Measurements from ENCODE around the gene NFE2L2. TPM values are rescaled to one million over a fixed set of nuclear protein-coding genes. Genes with fewer than 3 reads are reported as not detected.

NFE2L2 gene
- total RNA-seq, 4 donors from 2014 or later: 33.0 to 93.3 (median 59.1) TPM

GRCh38 chr2:177254433-177255226 is 9.9 kb downstream of the NFE2L2 start:
- intact Hi-C loops (cut with DNase I; ENCODE audit: low total_unique reads) (no loop called here), in situ Hi-C loops (cut with MboI; ENCODE audit: low sequenced_read_pairs in 4 of 4) (no loop called here)
- Histone ChIP-seq H3K4me3 (peak overlapping the region in 1 of 4 donors; percentile 3), H3K36me3 (no peaks in the 10 kb centered on the region), H3K4me1 (peaks cover 98 to 99% of the 10 kb centered on the region in 2 donors), H3K27me3 (no peaks in the 10 kb centered on the region), H3K27ac (peak overlapping the region; percentile 82 to 87 (median 82)), H3K9me3 (no peaks in the 10 kb centered on the region)
- DNase-seq (no peak), ATAC-seq (no peak)
- TF ChIP-seq CTCF (IDR thresholded peaks at IDR 0.05 in 4 of 5, conservative IDR thresholded peaks at IDR 0.05 in 1 of 5) (peak in 4 of 5 experiments; percentile 4 to 42 (median 26)), POLR2A (IDR thresholded peaks at IDR 0.05) (no peak)

- ATAC-seq (no peak), DNase-seq (no peak)
- no peak for TF ChIP-seq CTCF (IDR thresholded peaks at IDR 0.05 in 4 of 5, conservative IDR thresholded peaks at IDR 0.05 in 1 of 5)
- no peak for TF ChIP-seq POLR2A (IDR thresholded peaks at IDR 0.05)
- Histone ChIP-seq H3K27me3 (no peaks in the 10 kb centered on the region), H3K27ac (peak overlapping the region; percentile 82 to 87 (median 82)), H3K9me3 (no peaks in the 10 kb centered on the region), H3K4me3 (no peak overlapping the region), H3K36me3 (no peaks in the 10 kb centered on the region), H3K4me1 (peaks cover 95 to 98% of the 10 kb centered on the region in 2 donors)
- in situ Hi-C loops (cut with MboI; ENCODE audit: low sequenced_read_pairs in 4 of 4): no loop called here
- intact Hi-C loops (cut with DNase I; ENCODE audit: low total_unique reads): no loop called here
Measured at GRCh38 chr2:177253704-177254103, 10.8 kb downstream of the NFE2L2 start.

GRCh38 chr2:177252808-177253531 is 11.6 kb downstream of the NFE2L2 start:
- Histone ChIP-seq H3K4me3 (peak overlapping the region in 1 of 4 donors; percentile 14), H3K27ac (peak overlapping the region; percentile 82 to 87 (median 82)), H3K4me1 (peaks cover 94 to 99% of the 10 kb centered on the region in 2 donors), H3K27me3 (no peaks in the 10 kb centered on the region), H3K36me3 (no peaks in the 10 kb centered on the region), H3K9me3 (no peaks in the 10 kb centered on the region)
- no peak for ATAC-seq
- no peak for TF ChIP-seq CTCF (IDR thresholded peaks at IDR 0.05 in 4 of 5, conservative IDR thresholded peaks at IDR 0.05 in 1 of 5)
- TF ChIP-seq POLR2A (IDR thresholded peaks at IDR 0.05): no peak
- intact Hi-C loops (cut with DNase I; ENCODE audit: low total_unique reads) (loop anchor here (1.0 kb wide), 1 partner anchor 10 kb away; no protein-coding TSS in a partner anchor), in situ Hi-C loops (cut with MboI; ENCODE audit: low sequenced_read_pairs in 4 of 4) (no loop called here)
- no peak for DNase-seq

GRCh38 chr2:177251165-177251542 is 13.4 kb downstream of the NFE2L2 start:
- intact Hi-C loops (cut with DNase I; ENCODE audit: low total_unique reads): no loop called here
- ATAC-seq: peak in 1 of 2 donors; percentile 10
- Histone ChIP-seq H3K36me3 (no peaks in the 10 kb centered on the region), H3K27me3 (no peaks in the 10 kb centered on the region), H3K4me3 (peak overlapping the region in 1 of 4 donors; percentile 6), H3K27ac (peak overlapping the region; percentile 82 to 87 (median 82)), H3K9me3 (no peaks in the 10 kb centered on the region), H3K4me1 (peaks cover 94 to 100% of the 10 kb centered on the region in 2 donors)
- no peak for DNase-seq
- TF ChIP-seq CTCF (IDR thresholded peaks at IDR 0.05 in 4 of 5, conservative IDR thresholded peaks at IDR 0.05 in 1 of 5) (no peak), POLR2A (IDR thresholded peaks at IDR 0.05) (no peak)
- in situ Hi-C loops (cut with MboI; ENCODE audit: low sequenced_read_pairs in 4 of 4): no loop called here

All from gastrocnemius medialis (tissue), 4 donors.